IMR-90 (cell line): ENCODE results near the gene LPA. TPM values are rescaled to one million over a fixed set of nuclear protein-coding genes. Genes with fewer than 3 reads are reported as not detected.
"Not testable (repeated sequence)": the region's sequence is repeated elsewhere in the genome, so short reads cannot be mapped to it uniquely, and the experiment has no call there.

Source experiments
- ATAC-seq: fragments of 200-7000 bp; cut with Tn5 transposase; 2 replicates; pipeline ENCODE4 v1.9.1; 2020; ENCODE audit warnings: low read depth, mild to moderate bottlenecking, moderate library complexity
- BruUV-seq: library from RNA; stranded (reverse); fragments of 400-500 nt; replicated peaks from 2 replicates; lab custom pipeline; 2021; lab: Mats Ljungman, UMichigan
- CTCF ChIA-PET: fragments of 300-600 bp; formaldehyde crosslinking; extraction: SDS; loops from one replicate; lab custom pipeline; 2021; ENCODE audit warnings: antibody characterized with exemption; lab: Yijun Ruan, JAX
- POLR2A ChIA-PET: fragments of 300-600 bp; sonication (Branson Sonifier 250); formaldehyde crosslinking; loops from one replicate; lab custom pipeline; 2022; ENCODE audit warnings: antibody characterized with exemption; ENCODE audit not compliant: unreplicated experiment; lab: Charles Lee
- DNase-seq: peaks from one replicate; pipeline ENCODE4 v3.0.0; 2013
- H2AFZ ChIP-seq: replicated peaks from 2 replicates; pipeline ENCODE3; 2013; ENCODE audit warnings: low read length, mild to moderate bottlenecking; ENCODE audit not compliant: poor library complexity
- H2AK5ac ChIP-seq: 2 replicates; pipeline ENCODE4 v1.6.1; 2013; ENCODE audit warnings: low read depth, low read length, inconsistent platforms
- H2AK9ac ChIP-seq: replicated peaks from 2 replicates; pipeline ENCODE3; 2013; ENCODE audit warnings: mild to moderate bottlenecking, low read depth, low read length, moderate library complexity; ENCODE audit not compliant: poor library complexity
- H2BK120ac ChIP-seq: 2 replicates; pipeline ENCODE4 v1.6.1; 2013; ENCODE audit warnings: low read depth, low read length, inconsistent platforms
- H2BK15ac ChIP-seq: 3 replicates; pipeline ENCODE4 v1.6.1; 2013; ENCODE audit warnings: low read depth, low read length, inconsistent platforms
- H2BK20ac ChIP-seq: 2 replicates; pipeline ENCODE4 v1.6.1; 2013; ENCODE audit warnings: low read depth, mild to moderate bottlenecking, inconsistent platforms, low read length, moderate library complexity
- H2BK5ac ChIP-seq: 2 replicates; pipeline ENCODE4 v1.6.1; 2013; ENCODE audit warnings: mild to moderate bottlenecking, low read depth, low read length, inconsistent platforms; ENCODE audit not compliant: poor library complexity, severe bottlenecking
- H3K14ac ChIP-seq: replicated peaks from 2 replicates; pipeline ENCODE4 v1.6.1; 2013; ENCODE audit warnings: low read depth, low read length, inconsistent platforms
- H3K18ac ChIP-seq: 2 replicates; pipeline ENCODE4 v1.6.1; 2013; ENCODE audit warnings: low read depth, low read length, control low read depth
- H3K23ac ChIP-seq: 2 replicates; pipeline ENCODE4 v1.6.1; 2013; ENCODE audit warnings: low read depth, low read length, inconsistent platforms
- H3K27ac ChIP-seq: 2 replicates; pipeline ENCODE4 v1.5.1; 2013; ENCODE audit warnings: mild to moderate bottlenecking, control low read depth, low read length; ENCODE audit not compliant: insufficient read depth
- H3K27me3 ChIP-seq: 2 replicates; pipeline ENCODE4 v1.6.1; 2013; ENCODE audit warnings: low read length; ENCODE audit not compliant: control insufficient read depth, insufficient read depth
- H3K36me3 ChIP-seq: 2 replicates; pipeline ENCODE4 v1.6.1; 2013; ENCODE audit warnings: low read length, mixed read lengths; ENCODE audit not compliant: control insufficient read depth, insufficient read depth
- H3K4ac ChIP-seq: 2 replicates; pipeline ENCODE4 v1.6.1; 2013; ENCODE audit warnings: low read depth, low read length, inconsistent platforms
- H3K4me1 ChIP-seq: 2 replicates; pipeline ENCODE4 v1.6.1; 2013; ENCODE audit warnings: low read length, mixed read lengths; ENCODE audit not compliant: control insufficient read depth, insufficient read depth
- H3K4me2 ChIP-seq: 2 replicates; pipeline ENCODE4 v1.6.1; 2013; ENCODE audit warnings: low read depth, mild to moderate bottlenecking, control low read depth, low read length, moderate library complexity
- H3K4me3 ChIP-seq: 2 replicates; pipeline ENCODE4 v1.5.1; 2013; ENCODE audit warnings: low read depth, mild to moderate bottlenecking, control low read depth, low read length, moderate library complexity; ENCODE audit not compliant: insufficient read depth
- H3K56ac ChIP-seq: 2 replicates; pipeline ENCODE4 v1.6.1; 2013; ENCODE audit warnings: low read length, inconsistent platforms; ENCODE audit not compliant: insufficient read depth; ENCODE audit errors: extremely low read depth
- H3K79me1 ChIP-seq, 2 experiments: 2 replicates each; pipeline ENCODE4 v1.6.1; 2013; ENCODE audit warnings: low read length in 2 of 2, inconsistent platforms in 1 of 2, low read depth in 1 of 2
- H3K9ac ChIP-seq: 2 replicates; pipeline ENCODE4 v1.6.1; 2013; ENCODE audit warnings: low read depth, low read length, control low read depth
- H3K9me1 ChIP-seq: 2 replicates; pipeline ENCODE4 v1.6.1; 2013; ENCODE audit warnings: low read length, inconsistent platforms; ENCODE audit not compliant: insufficient read depth
- H3K9me3 ChIP-seq: 2 replicates; pipeline ENCODE4 v1.6.1; 2013; ENCODE audit warnings: low read length; ENCODE audit not compliant: control insufficient read depth, insufficient read depth
- H4K20me1 ChIP-seq: 2 replicates; pipeline ENCODE4 v1.6.1; 2013; ENCODE audit warnings: low read length, inconsistent platforms; ENCODE audit not compliant: insufficient read depth
- H4K5ac ChIP-seq: 2 replicates; pipeline ENCODE4 v1.6.1; 2013; ENCODE audit warnings: mild to moderate bottlenecking, low read depth, low read length, control low read depth
- H4K8ac ChIP-seq, 2 experiments: 2 replicates each; pipeline ENCODE4 v1.6.1; 2013; ENCODE audit warnings: low read depth in 2 of 2, low read length in 2 of 2, control low read depth in 1 of 2, inconsistent platforms in 1 of 2
- H4K91ac ChIP-seq: 2 replicates; pipeline ENCODE4 v1.6.1; 2013; ENCODE audit warnings: low read depth, low read length, inconsistent platforms; ENCODE audit not compliant: insufficient read depth
- WGBS, 2 experiments: methylation state at CpG; one replicate each; pipeline versions ENCODE4 v1.1.5 to v1.1.7; 2013; ENCODE audit warnings: missing lambda C conversion rate in 2 of 2; ENCODE audit not compliant: insufficient read length in 1 of 2; ENCODE audit errors: extremely low coverage in 2 of 2; 5-methylcytosine and 5-hydroxymethylcytosine counted together
- dilution Hi-C: fragments of 300-500 bp; cut with HindIII; formaldehyde crosslinking; loops from one replicate; pipeline ENCODE4 v1.14.3; 2018; ENCODE audit warnings: low sequenced_read_pairs; ENCODE audit not compliant: unreplicated experiment
- in situ Hi-C: fragments of 300-500 bp; cut with MboI; formaldehyde crosslinking; loops from 3 replicates; pipeline ENCODE4 v1.14.3; 2019; ENCODE audit warnings: low sequenced_read_pairs, inconsistent platforms, mixed read lengths
- intact Hi-C: fragments of 100-400 bp; cut with micrococcal nuclease; formaldehyde crosslinking; loops from 2 replicates; pipeline ENCODE4 v1.10.0; 2022
- polyA plus RNA-seq, 3 experiments: library from polyadenylated mRNA; depleted of rRNA; stranded (reverse); fragments of >200 nt; gene quantifications; 2 replicates each; pipeline ENCODE4 v1.2.3, GENCODE V29; 2012; ENCODE audit warnings: low replicate concordance in 1 of 3
- total RNA-seq: library from RNA; depleted of rRNA; stranded (reverse); fragments of >200 nt; gene quantifications from 2 replicates; pipeline ENCODE4 v1.2.3, GENCODE V29; 2012

LPA gene
- total and polyA plus RNA-seq, 2 of the 4 experiments (the other 2 are of a cell fraction) = not detected

- H2AK9ac ChIP-seq, H3K4me3 ChIP-seq, H4K91ac ChIP-seq, H2AK5ac ChIP-seq, H3K27me3 ChIP-seq, H4K8ac ChIP-seq, H3K18ac ChIP-seq, H3K27ac ChIP-seq, POLR2A ChIA-PET, intact Hi-C loops, H4K20me1 ChIP-seq, dilution Hi-C loops, DNase-seq, in situ Hi-C loops, H3K79me1 ChIP-seq, H3K23ac ChIP-seq, H2BK120ac ChIP-seq, H3K14ac ChIP-seq, H3K4me1 ChIP-seq, H3K9ac ChIP-seq, H2AFZ ChIP-seq, CTCF ChIA-PET, BruUV-seq, H4K5ac ChIP-seq, H3K4ac ChIP-seq, H3K9me1 ChIP-seq, H2BK5ac ChIP-seq, H2BK15ac ChIP-seq, H2BK20ac ChIP-seq, ATAC-seq, H3K4me2 ChIP-seq, H3K56ac ChIP-seq, H3K36me3 ChIP-seq: not testable (repeated sequence)
- no CpG with 5 or more reads among the region's 3 CpGs for WGBS, 2 experiments
- peaks cover 15% of the 10 kb centered on the region for H3K9me3 ChIP-seq
Measured at GRCh38 chr6:160696884-160697283, 32.8 kb upstream of the LPA start.

- H3K36me3 ChIP-seq, H4K91ac ChIP-seq, dilution Hi-C loops, ATAC-seq, H3K23ac ChIP-seq, CTCF ChIA-PET, H3K4me2 ChIP-seq, H2BK20ac ChIP-seq, H2AK5ac ChIP-seq, H3K4ac ChIP-seq, H3K18ac ChIP-seq, POLR2A ChIA-PET, H3K4me3 ChIP-seq, BruUV-seq, H2BK5ac ChIP-seq, DNase-seq, H3K4me1 ChIP-seq, H2BK15ac ChIP-seq, in situ Hi-C loops, H4K5ac ChIP-seq, H3K56ac ChIP-seq, H3K27me3 ChIP-seq, H3K14ac ChIP-seq, H3K27ac ChIP-seq, H4K8ac ChIP-seq, H2AK9ac ChIP-seq, H2BK120ac ChIP-seq, H3K9me1 ChIP-seq, intact Hi-C loops, H3K79me1 ChIP-seq, H4K20me1 ChIP-seq, H3K9ac ChIP-seq, H2AFZ ChIP-seq: not testable (repeated sequence)
- peaks cover 22% of the 10 kb centered on the region for H3K9me3 ChIP-seq
- WGBS, 2 experiments = no CpG with 5 or more reads among the region's 2 CpGs
Measured at GRCh38 chr6:160695622-160696021, 31.5 kb upstream of the LPA start.
